Measurements from ENCODE around the gene RCBTB2.

The RCBTB2 gene

GRCh38 chr13:48556817-48557216 is 23.9 kb upstream of the RCBTB2 start:
- TF ChIP-seq POLR2A (IDR thresholded peaks at IDR 0.05; ENCODE audit: low read depth, low read length), result no peak
- DNase-seq (ENCODE audit: insufficient read length, low spot score), result no peak
- FAIRE-seq, result no peak

- no peak for DNase-seq (ENCODE audit: insufficient read length, low spot score)
- no peak for TF ChIP-seq POLR2A (IDR thresholded peaks at IDR 0.05; ENCODE audit: low read depth, low read length)
- FAIRE-seq, result no peak
Observed at GRCh38 chr13:48555441-48555840, 22.6 kb upstream of the RCBTB2 start.

DNA sequence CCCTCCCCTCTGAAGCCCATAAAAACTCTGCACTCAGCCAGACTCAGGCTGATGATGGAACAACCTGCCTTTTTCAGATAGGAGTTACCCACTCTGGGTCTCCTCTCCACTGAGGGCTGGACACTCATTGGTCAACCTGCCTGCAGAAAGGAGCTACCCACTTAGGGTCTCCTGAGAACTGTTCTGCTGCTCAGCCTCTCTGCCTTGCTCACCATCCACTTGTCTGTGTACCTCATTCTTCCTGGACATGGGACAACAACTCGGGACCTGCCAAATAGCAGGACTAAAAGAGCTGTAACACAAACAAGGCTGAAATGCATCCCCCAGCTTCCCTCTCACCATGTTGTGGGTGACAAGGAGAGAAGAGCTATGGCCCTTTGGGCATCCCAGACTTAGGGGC is 18.4 kb upstream of the RCBTB2 start:
- DNase-seq (ENCODE audit: insufficient read length, low spot score) (no peak), FAIRE-seq (no peak)
- TF ChIP-seq POLR2A (IDR thresholded peaks at IDR 0.05; ENCODE audit: low read depth, low read length), result no peak

GRCh38 chr13:48549658-48550057 is 16.8 kb upstream of the RCBTB2 start:
- TF ChIP-seq POLR2A (IDR thresholded peaks at IDR 0.05; ENCODE audit: low read depth, low read length), result no peak
- no peak for DNase-seq (ENCODE audit: insufficient read length, low spot score)
- no peak for FAIRE-seq

GRCh38 chr13:48547663-48548092 is 14.8 kb upstream of the RCBTB2 start:
- no peak for FAIRE-seq
- no peak for TF ChIP-seq POLR2A (IDR thresholded peaks at IDR 0.05; ENCODE audit: low read depth, low read length)
- no peak for DNase-seq (ENCODE audit: insufficient read length, low spot score)

DNA sequence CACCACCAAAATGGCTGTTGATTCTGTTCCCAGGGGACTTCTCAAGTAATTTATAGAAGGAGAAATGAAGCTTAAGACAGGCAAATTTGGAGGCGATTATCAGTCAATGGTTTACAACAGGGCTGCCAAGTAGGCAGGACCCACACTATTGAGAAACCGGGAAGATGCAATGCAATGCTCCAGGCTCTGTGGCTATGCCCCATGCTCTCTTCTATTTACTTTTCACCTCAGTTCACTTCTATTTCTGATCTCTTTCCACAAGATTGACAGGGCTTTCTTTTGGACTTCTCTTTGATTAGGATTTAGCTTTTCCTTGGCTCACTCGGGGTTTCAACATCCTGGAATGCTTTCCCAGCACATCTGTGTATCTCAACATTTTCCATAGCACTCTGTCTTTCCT is 12.7 kb upstream of the RCBTB2 start:
- FAIRE-seq, result no peak
- TF ChIP-seq POLR2A (IDR thresholded peaks at IDR 0.05; ENCODE audit: low read depth, low read length), result no peak
- no peak for DNase-seq (ENCODE audit: insufficient read length, low spot score)

GRCh38 chr13:48542581-48543341 is 9.9 kb upstream of the RCBTB2 start:
- TF ChIP-seq POLR2A (IDR thresholded peaks at IDR 0.05; ENCODE audit: low read depth, low read length), result no peak
- no peak for DNase-seq (ENCODE audit: insufficient read length, low spot score)
- FAIRE-seq, result no peak

DNA sequence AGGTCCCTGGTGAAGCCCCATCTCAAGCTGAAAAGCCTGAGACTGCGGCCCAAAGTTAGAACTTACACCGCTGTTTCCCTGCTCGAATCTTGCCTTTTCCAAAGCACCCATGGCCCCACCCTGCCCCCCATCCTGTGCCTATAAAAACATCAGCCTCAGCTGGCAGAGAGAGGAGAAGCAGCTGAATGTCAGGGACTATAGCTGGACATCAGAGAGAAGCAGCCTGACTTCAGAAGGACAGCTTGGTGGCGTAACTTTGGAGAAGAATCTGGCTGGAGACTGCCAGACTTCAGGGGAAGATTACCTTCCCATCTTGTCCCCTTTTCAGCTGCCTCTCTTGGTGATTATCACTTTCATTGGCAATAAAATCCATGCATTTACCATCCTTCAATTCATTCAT is 9.3 kb upstream of the RCBTB2 start:
- DNase-seq (ENCODE audit: insufficient read length, low spot score) (no peak), FAIRE-seq (no peak)
- no peak for TF ChIP-seq POLR2A (IDR thresholded peaks at IDR 0.05; ENCODE audit: low read depth, low read length)

GRCh38 chr13:48539550-48539949 is 6.7 kb upstream of the RCBTB2 start:
- no peak for DNase-seq (ENCODE audit: insufficient read length, low spot score)
- no peak for FAIRE-seq
- no peak for TF ChIP-seq POLR2A (IDR thresholded peaks at IDR 0.05; ENCODE audit: low read depth, low read length)

DNA sequence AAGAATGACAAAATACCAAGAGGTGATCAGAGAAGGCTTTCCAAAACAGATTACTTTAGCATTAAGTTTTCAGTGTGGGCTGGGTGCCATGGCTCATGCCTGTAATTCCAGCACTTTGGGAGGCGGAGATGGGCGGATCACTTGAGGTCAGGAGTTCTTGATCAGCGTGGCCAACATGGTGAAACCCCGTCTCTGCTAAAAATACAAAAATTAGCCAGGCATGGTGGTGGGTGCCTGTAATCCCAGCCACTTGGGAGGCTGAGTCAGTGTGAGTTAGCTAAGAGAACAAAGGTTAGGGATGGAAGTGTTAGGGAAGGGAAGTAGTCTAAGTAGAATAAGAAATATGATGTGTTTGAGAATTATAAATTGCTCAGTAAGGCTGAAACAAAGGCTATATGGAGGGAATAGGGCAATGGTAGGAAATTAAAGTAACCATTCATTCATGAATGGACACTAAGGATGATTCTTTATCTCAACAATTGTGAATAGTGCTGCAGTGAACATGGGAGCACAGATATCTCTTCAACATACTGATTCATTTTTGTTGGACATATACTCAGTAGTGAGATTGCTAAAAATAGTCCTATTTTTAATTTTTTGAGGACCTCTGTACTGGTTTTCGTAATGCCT is 3.9 kb upstream of the RCBTB2 start:
- DNase-seq (ENCODE audit: insufficient read length, low spot score), result no peak
- TF ChIP-seq POLR2A (IDR thresholded peaks at IDR 0.05; ENCODE audit: low read depth, low read length), result no peak
- FAIRE-seq, result no peak

- TF ChIP-seq POLR2A (IDR thresholded peaks at IDR 0.05; ENCODE audit: low read depth, low read length), result no peak
- FAIRE-seq (no peak), DNase-seq (ENCODE audit: insufficient read length, low spot score) (no peak)
Observed at GRCh38 chr13:48535766-48536165, 2.9 kb upstream of the RCBTB2 start.

DNA sequence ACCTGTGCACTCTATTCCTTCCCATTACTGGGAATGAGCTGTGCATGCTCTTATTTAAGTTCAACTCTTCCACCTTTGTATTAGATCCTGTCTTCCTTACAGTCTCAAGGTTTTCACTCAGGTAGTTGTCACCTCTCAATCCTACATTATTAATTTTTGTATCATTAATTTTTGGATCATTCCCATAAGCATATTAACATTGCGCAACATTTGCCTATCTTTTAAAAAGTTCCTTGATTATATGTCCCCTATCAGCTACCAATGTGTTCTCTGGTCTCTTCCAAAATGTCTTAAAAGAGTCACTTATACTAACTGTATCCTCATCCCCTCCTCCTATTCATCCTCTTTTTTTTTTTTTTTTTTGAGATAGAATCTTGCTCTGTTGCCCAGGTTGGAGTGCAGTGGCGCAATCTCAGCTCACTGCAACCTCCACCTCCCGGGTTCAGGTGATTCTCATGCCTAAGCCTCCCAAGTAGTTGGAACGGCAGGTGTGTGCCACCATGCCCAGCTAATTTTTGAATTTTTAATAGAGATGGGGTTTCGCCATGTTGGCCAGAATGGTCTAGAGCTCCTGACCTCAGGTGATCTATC is 2.1 kb upstream of the RCBTB2 start:
- TF ChIP-seq POLR2A (IDR thresholded peaks at IDR 0.05; ENCODE audit: low read depth, low read length), result no peak
- FAIRE-seq (no peak), DNase-seq (ENCODE audit: insufficient read length, low spot score) (no peak)

GRCh38 chr13:48533961-48534600 is 1.2 kb upstream of the RCBTB2 start:
- FAIRE-seq (no peak), DNase-seq (ENCODE audit: insufficient read length, low spot score) (no peak)
- no peak for TF ChIP-seq POLR2A (IDR thresholded peaks at IDR 0.05; ENCODE audit: low read depth, low read length)

DNA sequence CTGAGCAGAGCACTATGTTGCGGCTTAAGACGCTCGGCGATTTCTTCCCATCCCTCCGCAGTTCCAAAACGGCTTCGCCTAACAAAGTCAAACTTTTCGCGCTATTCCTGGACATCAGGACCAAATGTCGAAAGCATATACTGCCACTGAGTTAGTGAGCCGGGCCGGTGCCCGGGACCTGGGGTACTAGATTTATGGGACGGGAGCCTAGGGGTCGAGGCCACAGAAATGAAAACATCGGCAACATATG is 699 bp downstream of the RCBTB2 start:
- FAIRE-seq, result no peak
- TF ChIP-seq POLR2A (IDR thresholded peaks at IDR 0.05; ENCODE audit: low read depth, low read length), result no peak
- no peak for DNase-seq (ENCODE audit: insufficient read length, low spot score)

All from H54 (cell line).